ENCODE measurements around the gene MSI2. TPM values are rescaled to one million over a fixed set of nuclear protein-coding genes. Genes with fewer than 3 reads are reported as not detected.

MSI2 gene
- total RNA-seq, 2 donors from 2014 or later = 88.3 to 114 TPM

DNA sequence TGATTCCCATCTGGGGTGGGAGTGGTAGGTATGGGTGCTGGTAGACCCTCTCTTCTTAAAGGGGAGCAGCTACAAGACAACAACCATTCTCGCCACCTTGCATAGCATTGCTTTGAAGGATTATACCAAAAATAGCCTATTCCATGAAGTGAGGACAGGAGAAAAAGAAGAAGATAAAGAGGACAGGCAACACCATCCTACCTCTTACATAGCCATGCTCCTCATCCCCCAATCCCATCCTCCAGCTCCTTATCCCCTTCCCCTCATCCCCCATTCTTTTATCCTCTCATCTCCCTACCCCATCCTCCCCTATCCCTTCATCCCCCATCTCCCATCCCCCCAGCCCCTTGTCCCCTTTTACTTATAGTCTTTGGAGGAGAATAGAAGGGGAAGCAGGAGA is 459.7 kb downstream of the MSI2 start:
- no peak overlapping the region for H3K9ac ChIP-seq (ENCODE audit: extremely low read depth, low read length, poor library complexity, severe bottlenecking)
- Mint-ChIP-seq H3K4me1 (no peaks in the 10 kb centered on the region), H3K27ac (no peak overlapping the region), H3K27me3 (ENCODE audit: insufficient read depth) (peaks cover 60% of the 10 kb centered on the region), H3K4me3 (no peak overlapping the region), H3K9me3 (no peaks in the 10 kb centered on the region), H3K36me3 (ENCODE audit: low read depth) (no peaks in the 10 kb centered on the region)
- DNase-seq = no peak
- H3K36me3 ChIP-seq (ENCODE audit: control insufficient read depth, insufficient read depth, low read length) = no peaks in the 10 kb centered on the region
- no peak overlapping the region for H3K27ac ChIP-seq (ENCODE audit: low read depth, low read length)
- no peaks in the 10 kb centered on the region for H3K9me3 ChIP-seq (ENCODE audit: control insufficient read depth, low read length)
- no peaks in the 10 kb centered on the region for H3K4me1 ChIP-seq (ENCODE audit: control insufficient read depth, insufficient read depth, low read length)
- H3K4me3 ChIP-seq (ENCODE audit: low read length) = no peak overlapping the region
- H3K27me3 ChIP-seq (ENCODE audit: control insufficient read depth, insufficient read depth, low read length, poor library complexity, severe bottlenecking) = peaks cover 27% of the 10 kb centered on the region
- TF ChIP-seq CTCF (conservative IDR thresholded peaks at IDR 0.05) = no peak
- WGBS, 2 experiments (ENCODE audit: insufficient coverage in 1 of 2, insufficient read length in 1 of 2) = 100% methylated on average over 1 of the region's 1 CpG; no CpG with 5 or more reads in 1 of the 2 experiments

DNA sequence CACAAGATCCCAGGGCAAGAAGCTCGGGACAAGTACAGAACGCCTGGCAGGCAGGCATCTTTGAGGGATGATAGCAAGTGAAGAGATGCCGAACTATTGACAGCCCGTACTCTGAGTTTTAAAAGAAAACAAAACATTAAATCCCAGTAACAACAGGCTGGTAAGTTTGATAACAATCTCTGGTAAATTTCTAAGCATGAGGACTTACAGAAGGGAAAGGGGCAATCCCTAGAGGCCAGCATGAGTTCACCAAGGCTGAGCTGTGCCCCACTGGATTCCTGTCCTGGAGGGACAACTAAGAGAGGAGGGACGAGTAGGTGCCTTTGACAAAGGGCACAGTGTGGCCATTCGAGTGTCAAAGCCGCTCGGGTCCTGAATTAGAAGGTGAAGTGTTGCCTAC is 462.6 kb downstream of the MSI2 start:
- no peaks in the 10 kb centered on the region for H3K36me3 Mint-ChIP-seq (ENCODE audit: low read depth)
- Histone ChIP-seq H3K27me3 (ENCODE audit: control insufficient read depth, insufficient read depth, low read length, poor library complexity, severe bottlenecking) (peaks cover 10% of the 10 kb centered on the region), H3K9me3 (ENCODE audit: control insufficient read depth, low read length) (no peaks in the 10 kb centered on the region), H3K4me3 (ENCODE audit: low read length) (no peak overlapping the region), H3K36me3 (ENCODE audit: control insufficient read depth, insufficient read depth, low read length) (no peaks in the 10 kb centered on the region), H3K27ac (ENCODE audit: low read depth, low read length) (no peak overlapping the region), H3K9ac (ENCODE audit: extremely low read depth, low read length, poor library complexity, severe bottlenecking) (no peak overlapping the region), H3K4me1 (ENCODE audit: control insufficient read depth, insufficient read depth, low read length) (no peaks in the 10 kb centered on the region)
- peaks cover 41% of the 10 kb centered on the region for H3K27me3 Mint-ChIP-seq (ENCODE audit: insufficient read depth)
- no peak for TF ChIP-seq CTCF (conservative IDR thresholded peaks at IDR 0.05)
- no peak overlapping the region for H3K4me3 Mint-ChIP-seq
- H3K9me3 Mint-ChIP-seq = no peaks in the 10 kb centered on the region
- H3K4me1 Mint-ChIP-seq = no peaks in the 10 kb centered on the region
- DNase-seq = no peak
- 87 to 89% methylated on average over 5 to 8 of the region's 8 CpGs for WGBS, 2 experiments (ENCODE audit: insufficient coverage in 1 of 2, insufficient read length in 1 of 2)
- H3K27ac Mint-ChIP-seq = no peak overlapping the region

- Mint-ChIP-seq H3K36me3 (ENCODE audit: low read depth) (no peaks in the 10 kb centered on the region), H3K27me3 (ENCODE audit: insufficient read depth) (peaks cover 33% of the 10 kb centered on the region)
Observed at GRCh38 chr17:57720386-57721035, 464.2 kb downstream of the MSI2 start.

More at GRCh38 chr17:57720386-57721035, 464.2 kb downstream of the MSI2 start:
- Histone ChIP-seq H3K9me3 (ENCODE audit: control insufficient read depth, low read length) (no peaks in the 10 kb centered on the region), H3K9ac (ENCODE audit: extremely low read depth, low read length, poor library complexity, severe bottlenecking) (no peak overlapping the region), H3K27me3 (ENCODE audit: control insufficient read depth, insufficient read depth, low read length, poor library complexity, severe bottlenecking) (peaks cover 9% of the 10 kb centered on the region), H3K36me3 (ENCODE audit: control insufficient read depth, insufficient read depth, low read length) (no peaks in the 10 kb centered on the region), H3K27ac (ENCODE audit: low read depth, low read length) (no peak overlapping the region), H3K4me1 (ENCODE audit: control insufficient read depth, insufficient read depth, low read length) (no peaks in the 10 kb centered on the region), H3K4me3 (ENCODE audit: low read length) (no peak overlapping the region)
- WGBS, 2 experiments (ENCODE audit: insufficient coverage in 1 of 2, insufficient read length in 1 of 2) = 91% methylated on average over 2 of the region's 2 CpGs; no CpG with 5 or more reads in 1 of the 2 experiments
- Mint-ChIP-seq H3K27ac (no peak overlapping the region), H3K4me1 (no peaks in the 10 kb centered on the region), H3K4me3 (no peak overlapping the region), H3K9me3 (no peaks in the 10 kb centered on the region)
- DNase-seq = no peak
- no peak for TF ChIP-seq CTCF (conservative IDR thresholded peaks at IDR 0.05)

Measured in endodermal cell (in vitro differentiated cells).